Astrocyte of the cerebellum (primary cell): Measurements from ENCODE around the gene RGL2.
"Not testable (repeated sequence)": the region's sequence is repeated elsewhere in the genome, so short reads cannot be mapped to it uniquely, and the experiment has no call there.

Experiments
- DNase-seq: peaks from one replicate; pipeline ENCODE4 v3.0.0-alpha.2; 2011; ENCODE audit warnings: low read depth
- H3K4me3 ChIP-seq: 2 replicates; pipeline ENCODE4 v1.5.1; 2011; ENCODE audit warnings: mild to moderate bottlenecking, low read depth, low read length, moderate library complexity
- CTCF ChIP-seq: IDR thresholded peaks from 2 replicates; pipeline ENCODE4 v1.5.1; 2012; ENCODE audit warnings: low read length, low read depth, moderate library complexity, mild to moderate bottlenecking; ENCODE audit errors: missing control alignments
- in situ Hi-C: cut with HindIII; loops from 2 replicates; pipeline ENCODE4 v1.10.0; 2017; ENCODE audit warnings: low sequenced_read_pairs

RGL2 gene

GRCh38 chr6:33298773-33299236, at the start of gene RGL2:
RGL2 (minus strand) TSS chr6:33298942; CDS start chr6:33298610, 332 bp downstream.
- no peak for TF ChIP-seq CTCF
- peak within 1 kb of the TSS; percentile 73 for H3K4me3 ChIP-seq
- DNase-seq: no peak
- in situ Hi-C loops: no loop called here

- in situ Hi-C loops: no loop called here
- no peak for DNase-seq
- TF ChIP-seq CTCF: no peak
Observed at GRCh38 chr6:33347816-33348215, 49.1 kb upstream of the RGL2 start.

GRCh38 chr6:33346972-33347371, 48.2 kb upstream of the RGL2 start:
- H3K4me3 ChIP-seq, DNase-seq, in situ Hi-C loops: not testable (repeated sequence)

More at GRCh38 chr6:33347816-33348215, 49.1 kb upstream of the RGL2 start:
- H3K4me3 ChIP-seq: no peak overlapping the region

- DNase-seq: peak; percentile 92
- no peak overlapping the region for H3K4me3 ChIP-seq
- in situ Hi-C loops: no loop called here
- peak; percentile 51 for TF ChIP-seq CTCF
Observed at GRCh38 chr6:33344701-33345697, 46.3 kb upstream of the RGL2 start.

GRCh38 chr6:33343953-33344611, 45.3 kb upstream of the RGL2 start:
- TF ChIP-seq CTCF: no peak
- in situ Hi-C loops: no loop called here
- DNase-seq: no peak
- no peak overlapping the region for H3K4me3 ChIP-seq

GRCh38 chr6:33343606-33343952, 44.8 kb upstream of the RGL2 start:
- DNase-seq, in situ Hi-C loops, H3K4me3 ChIP-seq: not testable (repeated sequence)

GRCh38 chr6:33339193-33339592, 40.5 kb upstream of the RGL2 start:
- in situ Hi-C loops: no loop called here
- DNase-seq: no peak
- TF ChIP-seq CTCF: no peak

More at GRCh38 chr6:33339193-33339592, 40.5 kb upstream of the RGL2 start:
- H3K4me3 ChIP-seq: no peak overlapping the region
